Central memory CD4-positive, alpha-beta T cell (primary cell): Measurements from ENCODE around the gene MTIF2.
"Not testable (repeated sequence)": the region's sequence is repeated elsewhere in the genome, so short reads cannot be mapped to it uniquely, and the experiment has no call there.

ENCODE experiments used
- DNase-seq: peaks from one replicate; pipeline ENCODE4 v3.0.0; 2022

MTIF2 gene

GRCh38 chr2:55191888-55192287, 77.1 kb downstream of the MTIF2 start:
- DNase-seq, result not testable (repeated sequence)

DNA sequence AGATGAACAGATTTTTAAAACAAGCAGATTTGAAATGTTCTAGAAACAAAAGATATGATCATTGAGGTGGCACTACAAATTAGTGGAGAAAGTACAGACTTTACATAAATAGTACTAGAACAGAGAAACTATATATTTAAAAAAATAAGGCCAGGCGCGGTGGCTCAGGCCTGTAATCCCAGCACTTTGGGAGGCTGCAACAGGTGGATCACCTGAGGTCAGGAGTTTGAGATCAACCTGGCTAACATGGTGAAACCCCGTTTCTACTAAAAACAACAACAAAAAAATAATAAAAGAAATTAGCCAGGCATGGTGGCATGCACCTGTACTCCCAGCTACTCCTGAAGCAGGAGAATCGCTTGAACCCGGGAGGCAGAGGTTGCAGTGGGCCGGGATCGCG, 82.2 kb downstream of the MTIF2 start:
- DNase-seq, result not testable (repeated sequence)
